GM23248 (cell line): ENCODE results near the gene KIF22. TPM values are rescaled to one million over a fixed set of nuclear protein-coding genes. Genes with fewer than 3 reads are reported as not detected.
A peak's percentile ranks its signal among the peaks of the same experiment; 100 is the strongest.

ENCODE experiments used
- DNase-seq: peaks from one replicate; pipeline ENCODE4 v3.0.0-alpha.2; 2015
- H2AFZ ChIP-seq: fragments of 200-600 bp; sonication (generic); 2 replicates; pipeline ENCODE4 v1.6.1; 2016; ENCODE audit warnings: antibody characterized with exemption
- H3F3A ChIP-seq: fragments of 200-600 bp; sonication (generic); 2 replicates; pipeline ENCODE4 v1.6.1; 2016; ENCODE audit warnings: mild to moderate bottlenecking, antibody characterized with exemption, mixed run types; ENCODE audit not compliant: insufficient read depth
- H3K27ac ChIP-seq: fragments of 200-600 bp; sonication (generic); 2 replicates; pipeline ENCODE4 v1.5.1; 2016; ENCODE audit warnings: mild to moderate bottlenecking
- H3K27me3 ChIP-seq: fragments of 200-600 bp; sonication (generic); replicated peaks from 2 replicates; pipeline ENCODE4 v1.6.1; 2016; ENCODE audit warnings: mild to moderate bottlenecking; ENCODE audit not compliant: insufficient read depth
- H3K36me3 ChIP-seq: fragments of 200-600 bp; sonication (generic); 2 replicates; pipeline ENCODE4 v1.6.1; 2016; ENCODE audit warnings: low read depth, mild to moderate bottlenecking
- H3K4me1 ChIP-seq: fragments of 200-600 bp; sonication (generic); 2 replicates; pipeline ENCODE4 v1.6.1; 2016; ENCODE audit warnings: mild to moderate bottlenecking; ENCODE audit not compliant: insufficient read depth
- H3K4me2 ChIP-seq: fragments of 200-600 bp; sonication (generic); one replicate; pipeline ENCODE4 v1.6.1; 2016; ENCODE audit warnings: mild to moderate bottlenecking; ENCODE audit not compliant: unreplicated experiment
- H3K4me3 ChIP-seq: fragments of 200-600 bp; sonication (generic); 2 replicates; pipeline ENCODE4 v1.5.1; 2016; ENCODE audit warnings: mild to moderate bottlenecking
- H3K79me2 ChIP-seq: fragments of 200-600 bp; sonication (generic); 2 replicates; pipeline ENCODE4 v1.6.1; 2016; ENCODE audit warnings: mild to moderate bottlenecking; ENCODE audit not compliant: insufficient read depth
- H3K9ac ChIP-seq: fragments of 200-600 bp; sonication (generic); 2 replicates; pipeline ENCODE4 v1.6.1; 2016; ENCODE audit warnings: mild to moderate bottlenecking
- H3K9me2 ChIP-seq: fragments of 200-600 bp; sonication (generic); 2 replicates; pipeline ENCODE4 v1.6.1; 2016; ENCODE audit warnings: mixed run types, mild to moderate bottlenecking, moderate library complexity; ENCODE audit not compliant: insufficient read depth
- H3K9me3 ChIP-seq: fragments of 200-600 bp; sonication (generic); one replicate; pipeline ENCODE4 v1.6.1; 2017; ENCODE audit warnings: low read depth
- H4K20me1 ChIP-seq: fragments of 200-600 bp; sonication (generic); 2 replicates; pipeline ENCODE4 v1.6.0; 2016; ENCODE audit not compliant: insufficient read depth
- EZH2 ChIP-seq: fragments of 200-600 bp; sonication (generic); IDR thresholded peaks from 2 replicates; pipeline ENCODE4 v1.6.1; 2018; ENCODE audit warnings: antibody characterized with exemption, mild to moderate bottlenecking; ENCODE audit not compliant: insufficient read depth, poor library complexity, severe bottlenecking
- EZH2phosphoT487 ChIP-seq: fragments of 200-600 bp; sonication (generic); IDR thresholded peaks from 2 replicates; pipeline ENCODE4 v1.6.1; 2018; ENCODE audit warnings: antibody characterized with exemption, moderate library complexity, mild to moderate bottlenecking, low read depth; ENCODE audit not compliant: insufficient read depth
- WGBS, 2 experiments: methylation state at CpG; one replicate each; pipeline ENCODE4 v1.1.6; 2015 to 2017; ENCODE audit warnings: low lambda C conversion rate in 2 of 2, low coverage in 1 of 2; ENCODE audit errors: missing lambda C conversion rate in 2 of 2; 5-methylcytosine and 5-hydroxymethylcytosine counted together
- in situ Hi-C: fragments of 300-500 bp; cut with MboI; formaldehyde crosslinking; loops from 2 replicates; pipeline ENCODE4 v1.15.0; 2020
- polyA plus RNA-seq: library from polyadenylated mRNA; unstranded; fragments of >200 nt; fragmentation: Nextera tagmentation; extraction: Ambion mirVana; gene quantifications from 2 replicates; pipeline ENCODE4 v1.2.1, GENCODE V29; 2016
- total RNA-seq: library from RNA; depleted of rRNA; stranded (reverse); fragments of >200 nt; shearing (Covaris generic); gene quantifications from 2 replicates; pipeline ENCODE4 v1.2.3, GENCODE V29; 2014

KIF22 gene
- total and polyA plus RNA-seq, 2 experiments from 2014 or later: 28.7 to 39.5 TPM

DNA sequence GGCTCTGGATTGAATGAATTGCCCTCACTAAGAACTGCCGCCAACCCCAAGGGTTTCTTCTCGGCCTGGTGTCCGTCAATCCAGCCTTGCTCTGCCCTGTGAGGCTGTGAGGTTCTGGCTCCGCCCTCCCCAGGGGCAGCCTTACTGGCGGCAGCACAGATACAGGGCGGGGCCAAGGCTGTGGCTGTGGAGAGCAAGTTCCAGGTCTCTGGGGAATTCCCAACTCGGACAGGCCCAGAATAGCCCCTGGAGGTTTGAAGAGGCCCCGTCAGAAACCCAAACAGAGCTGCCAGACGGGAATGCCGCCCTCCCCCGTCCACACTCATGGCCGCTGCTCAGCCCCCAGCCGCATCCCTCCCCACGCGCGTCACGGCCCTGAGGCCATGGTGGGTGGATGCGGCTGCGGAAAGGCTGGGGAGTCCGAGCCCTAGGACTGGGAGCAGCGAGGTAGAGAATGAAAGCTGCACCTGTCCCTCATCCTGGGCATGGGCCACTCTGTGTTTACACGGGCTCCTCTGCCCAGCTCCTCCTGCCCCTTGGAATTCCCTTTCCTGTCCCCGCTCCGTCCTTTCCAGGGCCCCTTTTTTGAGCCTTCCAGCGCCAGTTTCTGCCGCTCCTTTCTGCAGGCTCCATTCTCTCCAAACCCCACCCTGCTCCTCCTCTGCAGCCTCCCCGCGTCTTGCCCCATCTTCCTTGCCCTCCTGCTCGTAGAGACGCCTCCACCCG is 20.8 kb downstream of the KIF22 start:
- Histone ChIP-seq H3K9me3 (no peaks in the 10 kb centered on the region), H3K9me2 (no peaks in the 10 kb centered on the region), H3K79me2 (peaks cover 22% of the 10 kb centered on the region), H3F3A (peaks cover 20% of the 10 kb centered on the region; the same call in 1 of the 2 replicates), H3K4me1 (peaks cover 29% of the 10 kb centered on the region), H2AFZ (peak overlapping the region; percentile 72), H4K20me1 (no peaks in the 10 kb centered on the region), H3K4me3 (peak overlapping the region; percentile 77), H3K27ac (peak overlapping the region; percentile 74), H3K36me3 (no peaks in the 10 kb centered on the region), H3K4me2 (peak overlapping the region; percentile 89), H3K27me3 (no peaks in the 10 kb centered on the region), H3K9ac (peak overlapping the region; percentile 71)
- in situ Hi-C loops: loop anchor here (10.0 kb wide), 1 partner anchor 203 kb away; the partner anchor contains the start of gene DOC2A
- peak; percentile 99 for DNase-seq
- TF ChIP-seq EZH2 (no peak), EZH2phosphoT487 (no peak)
- WGBS, 2 experiments: 0 to 1% methylated on average over 20 to 31 of the region's 31 CpGs

DNA sequence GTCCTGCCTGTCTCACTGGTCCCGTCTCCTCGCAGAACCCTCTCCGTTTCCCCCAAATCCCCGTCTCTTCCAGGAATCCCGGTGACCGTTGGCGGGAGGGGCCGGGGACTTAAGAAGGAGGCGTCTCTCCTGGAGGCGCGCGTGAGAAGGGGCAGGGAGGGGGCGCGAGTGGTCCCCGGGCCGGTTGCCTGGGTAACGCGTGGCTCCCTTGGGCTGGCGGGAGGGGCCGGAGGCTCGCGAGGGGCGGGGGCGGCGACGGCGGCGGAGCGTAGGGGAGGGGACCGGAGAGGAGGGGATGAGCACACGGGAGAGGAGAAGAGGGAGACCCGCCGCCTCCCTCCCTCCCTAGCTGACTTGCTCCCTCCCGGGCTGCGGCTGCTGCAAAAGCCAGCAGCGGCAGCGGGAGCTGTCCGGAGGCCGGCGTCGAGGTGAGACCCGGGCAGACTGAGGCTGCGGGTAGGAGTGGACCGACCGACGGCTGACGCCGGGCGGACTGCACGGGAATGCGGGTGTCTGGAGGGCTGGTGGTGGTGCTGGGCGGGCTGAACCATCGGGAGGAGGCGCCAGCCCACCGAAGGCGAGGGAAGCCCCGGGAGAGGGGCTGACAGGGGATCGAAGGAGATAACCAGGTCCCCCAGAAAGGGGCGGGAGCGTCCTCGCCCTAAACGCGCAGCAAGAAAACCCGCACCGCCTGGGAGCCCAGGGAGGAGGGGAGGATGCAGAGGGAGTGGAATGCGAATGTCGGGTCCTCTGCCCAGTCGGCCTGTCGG is 21.5 kb downstream of the KIF22 start, which contains the start of gene PRRT2:
PRRT2 (plus strand) TSS at position 298 of the 770 bp plus-strand sequence. CDS start 862 bp downstream, outside the sequence.
- H3K36me3 ChIP-seq: no peaks in the 10 kb centered on the region
- DNase-seq: peak; percentile 80
- in situ Hi-C loops: loop anchor here (10.0 kb wide), 1 partner anchor 203 kb away; the partner anchor contains the start of gene DOC2A
- peak within 1 kb of the TSS; percentile 71 for H3K9ac ChIP-seq
- H3K4me1 ChIP-seq: peaks cover 29% of the 10 kb centered on the region
- H3K9me3 ChIP-seq: no peaks in the 10 kb centered on the region
- no peaks in the 10 kb centered on the region for H3K9me2 ChIP-seq
- peaks cover 27% of the 10 kb centered on the region for H3K79me2 ChIP-seq
- TF ChIP-seq EZH2 (no peak), EZH2phosphoT487 (no peak)
- WGBS, 2 experiments: 3% methylated on average over 38 to 69 of the region's 69 CpGs
- H2AFZ ChIP-seq: peak within 1 kb of the TSS; percentile 72
- no peaks in the 10 kb centered on the region for H4K20me1 ChIP-seq
- H3F3A ChIP-seq: peaks cover 20% of the 10 kb centered on the region; the same call in 1 of the 2 replicates
- peak within 1 kb of the TSS; percentile 77 for H3K4me3 ChIP-seq
- H3K27ac ChIP-seq: peak within 1 kb of the TSS; percentile 74
- no peaks in the 10 kb centered on the region for H3K27me3 ChIP-seq
- H3K4me2 ChIP-seq: peak within 1 kb of the TSS; percentile 89

DNA sequence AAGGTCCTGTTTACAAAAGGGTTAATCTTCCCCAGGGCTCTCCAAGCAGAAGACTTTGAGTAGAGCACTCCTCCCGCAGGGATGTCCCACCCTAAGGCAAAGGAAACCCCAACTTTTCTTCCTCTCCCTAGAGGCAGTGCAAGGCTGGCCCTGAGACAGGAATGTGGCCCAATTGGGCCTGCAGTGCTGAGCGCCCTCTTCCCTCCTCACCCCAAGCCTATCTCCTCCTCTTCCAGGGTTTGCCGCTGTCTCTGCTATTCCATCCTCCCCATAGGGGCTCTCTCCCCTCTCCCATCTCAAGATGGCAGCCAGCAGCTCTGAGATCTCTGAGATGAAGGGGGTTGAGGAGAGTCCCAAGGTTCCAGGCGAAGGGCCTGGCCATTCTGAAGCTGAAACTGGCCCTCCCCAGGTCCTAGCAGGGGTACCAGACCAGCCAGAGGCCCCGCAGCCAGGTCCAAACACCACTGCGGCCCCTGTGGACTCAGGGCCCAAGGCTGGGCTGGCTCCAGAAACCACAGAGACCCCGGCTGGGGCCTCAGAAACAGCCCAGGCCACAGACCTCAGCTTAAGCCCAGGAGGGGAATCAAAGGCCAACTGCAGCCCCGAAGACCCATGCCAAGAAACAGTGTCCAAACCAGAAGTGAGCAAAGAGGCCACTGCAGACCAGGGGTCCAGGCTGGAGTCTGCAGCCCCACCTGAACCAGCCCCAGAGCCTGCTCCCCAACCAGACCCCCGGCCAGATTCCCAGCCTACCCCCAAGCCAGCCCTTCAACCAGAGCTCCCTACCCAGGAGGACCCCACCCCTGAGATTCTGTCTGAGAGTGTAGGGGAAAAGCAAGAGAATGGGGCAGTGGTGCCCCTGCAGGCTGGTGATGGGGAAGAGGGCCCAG is 22.4 kb downstream of the KIF22 start:
- in situ Hi-C loops: loop anchor here (10.0 kb wide), 1 partner anchor 202 kb away; the partner anchor contains the start of gene DOC2A
- Histone ChIP-seq H3K9me2 (no peaks in the 10 kb centered on the region), H3K36me3 (no peaks in the 10 kb centered on the region), H3K27ac (no peak overlapping the region), H3K9me3 (no peaks in the 10 kb centered on the region), H3K27me3 (no peaks in the 10 kb centered on the region), H2AFZ (no peak overlapping the region), H3F3A (peaks cover 20% of the 10 kb centered on the region; the same call in 1 of the 2 replicates), H3K79me2 (peaks cover 35% of the 10 kb centered on the region), H3K4me3 (peak overlapping the region; percentile 77), H3K4me1 (peaks cover 36% of the 10 kb centered on the region), H3K9ac (peak overlapping the region; percentile 71; the same call in 1 of the 2 replicates), H4K20me1 (no peaks in the 10 kb centered on the region), H3K4me2 (peak overlapping the region; percentile 89)
- no peak for TF ChIP-seq EZH2
- no peak for TF ChIP-seq EZH2phosphoT487
- WGBS, 2 experiments: 76 to 82% methylated on average over 8 to 9 of the region's 9 CpGs
- DNase-seq: no peak
